Left forelimb (tissue), 1 donor: ENCODE results near the gene CT45A10.
"Not testable (repeated sequence)": the region's sequence is repeated elsewhere in the genome, so short reads cannot be mapped to it uniquely, and the experiment has no call there.

Experiments used
- DNase-seq: peaks from one replicate; pipeline ENCODE4 v3.0.0-alpha.2; 2018; ENCODE audit warnings: low spot score

Gene CT45A10

GRCh38 chrX:135893294-135893817, at the start of gene CT45A10, which contains the start of gene SAGE1:
Gene CT45A10, minus strand, starts transcription at chrX:135893444. Its CDS starts 8,100 bp downstream, at chrX:135885344.
Gene SAGE1, plus strand, starts transcription at chrX:135893716. Its CDS starts 2,527 bp downstream, at chrX:135896243.
- DNase-seq, result no peak

- no peak for DNase-seq
Observed at GRCh38 chrX:135931644-135932487, 38.6 kb upstream of the CT45A10 start.

- no peak for DNase-seq
Observed at GRCh38 chrX:135927897-135928296, 34.7 kb upstream of the CT45A10 start.

GRCh38 chrX:135923353-135923752, 30.1 kb upstream of the CT45A10 start:
- no peak for DNase-seq

GRCh38 chrX:135920516-135920915, 27.3 kb upstream of the CT45A10 start:
- DNase-seq, result not testable (repeated sequence)

GRCh38 chrX:135914404-135914803, 21.2 kb upstream of the CT45A10 start:
- no peak for DNase-seq

- no peak for DNase-seq
Observed at GRCh38 chrX:135910251-135910650, 17.0 kb upstream of the CT45A10 start.

GRCh38 chrX:135892781-135893180, 463 bp downstream of the CT45A10 start:
- no peak for DNase-seq

- no peak for DNase-seq
Observed at GRCh38 chrX:135890087-135890585, 3.1 kb downstream of the CT45A10 start.

- DNase-seq, result not testable (repeated sequence)
Observed at GRCh38 chrX:135888976-135889375, 4.3 kb downstream of the CT45A10 start.

- DNase-seq, result not testable (repeated sequence)
Observed at GRCh38 chrX:135888230-135888629, 5.0 kb downstream of the CT45A10 start.

- DNase-seq, result not testable (repeated sequence)
Observed at GRCh38 chrX:135882741-135883140, 10.5 kb downstream of the CT45A10 start.

GRCh38 chrX:135871712-135872111, 21.5 kb downstream of the CT45A10 start, which contains the start of gene CT45A9:
Gene CT45A9, minus strand, starts transcription at chrX:135871812. Its CDS starts 3,751 bp downstream, at chrX:135868061.
- not testable (repeated sequence) for DNase-seq

- not testable (repeated sequence) for DNase-seq
Observed at GRCh38 chrX:135854438-135854837, 38.8 kb downstream of the CT45A10 start, which contains the start of gene CT45A8. Gene CT45A8, minus strand, starts transcription at chrX:135854538. Its CDS starts 3,755 bp downstream, at chrX:135850783.

GRCh38 chrX:135837180-135837579, 56.1 kb downstream of the CT45A10 start, which contains the start of gene CT45A7:
Gene CT45A7, minus strand, starts transcription at chrX:135837280. Its CDS starts 3,747 bp downstream, at chrX:135833533.
- not testable (repeated sequence) for DNase-seq
